AG04449 (cell line): ENCODE results near the gene C10orf90.

Source experiments
- CTCF ChIA-PET: fragments of 350-600 bp; formaldehyde crosslinking; extraction: SDS; loops from one replicate; lab custom pipeline; 2021; ENCODE audit warnings: antibody characterized with exemption; lab: Yijun Ruan, JAX
- POLR2A ChIA-PET: fragments of 400-600, 350-600 bp; formaldehyde crosslinking; extraction: SDS; loops from one replicate; lab custom pipeline; 2020; ENCODE audit warnings: antibody characterized with exemption, inconsistent platforms; lab: Yijun Ruan, JAX
- DNase-seq: peaks from one replicate; pipeline ENCODE4 v3.0.0-alpha.2; 2010; ENCODE audit warnings: low read depth, low spot score
- H3K4me3 ChIP-seq: 2 replicates; pipeline ENCODE4 v1.5.1; 2011; ENCODE audit warnings: low read depth, mild to moderate bottlenecking, control low read depth, low read length
- CTCF ChIP-seq: IDR thresholded peaks from one replicate; pipeline ENCODE4 v1.5.1; 2011; ENCODE audit warnings: mild to moderate bottlenecking, moderate library complexity, low read length, control low read depth, inconsistent platforms; ENCODE audit not compliant: insufficient read depth; ENCODE audit errors: missing control alignments

Gene C10orf90

GRCh38 chr10:126468876-126469643 is 201.4 kb downstream of the C10orf90 start:
- CTCF ChIA-PET = no interaction called here
- no peak overlapping the region for H3K4me3 ChIP-seq
- TF ChIP-seq CTCF = no peak
- DNase-seq = no peak
- POLR2A ChIA-PET = no interaction called here

- no peak overlapping the region for H3K4me3 ChIP-seq
- ChIA-PET CTCF (interaction anchor here (0.9 to 1.6 kb wide), 2 partner anchors 9 to 35 kb away, joined by 3 to 5 read pairs; no protein-coding TSS in a partner anchor), POLR2A (no interaction called here)
- no peak for DNase-seq
- TF ChIP-seq CTCF = no peak
Measured at GRCh38 chr10:126468467-126468866, 202.0 kb downstream of the C10orf90 start.

- TF ChIP-seq CTCF = no peak
- ChIA-PET CTCF (interaction anchor here (1.1 to 1.4 kb wide), 2 partner anchors 8 to 38 kb away, joined by 4 read pairs; no protein-coding TSS in a partner anchor), POLR2A (no interaction called here)
- DNase-seq = no peak
- H3K4me3 ChIP-seq = no peak overlapping the region
Measured at GRCh38 chr10:126465771-126466170, 204.7 kb downstream of the C10orf90 start.

GRCh38 chr10:126463286-126463685 is 207.2 kb downstream of the C10orf90 start:
- no peak overlapping the region for H3K4me3 ChIP-seq
- ChIA-PET POLR2A (interaction anchor here (1.1 kb wide), 1 partner anchor 42 kb away, joined by 3 read pairs; no protein-coding TSS in a partner anchor), CTCF (no interaction called here)
- no peak for TF ChIP-seq CTCF
- no peak for DNase-seq

GRCh38 chr10:126461289-126461940 is 209.1 kb downstream of the C10orf90 start:
- POLR2A ChIA-PET = no interaction called here
- no peak overlapping the region for H3K4me3 ChIP-seq
- CTCF ChIA-PET = no interaction called here
- no peak for TF ChIP-seq CTCF
- no peak for DNase-seq
